ENCODE results near the gene SBSN. TPM values are rescaled to one million over a fixed set of nuclear protein-coding genes. Genes with fewer than 3 reads are reported as not detected.

SBSN gene
- total and polyA plus RNA-seq, 2 experiments from 2014 or later: 3.2 to 7.9 TPM

- Histone ChIP-seq H3K27me3 (replicated peaks; ENCODE audit: insufficient read depth) (no peaks in the 10 kb centered on the region), H4K20me1 (ENCODE audit: insufficient read depth) (no peaks in the 10 kb centered on the region), H3K79me2 (ENCODE audit: insufficient read depth) (no peaks in the 10 kb centered on the region), H3K4me3 (peak overlapping the region; percentile 75; the same call in 1 of the 2 replicates), H3K9me2 (ENCODE audit: insufficient read depth) (no peaks in the 10 kb centered on the region), H3K4me2 (ENCODE audit: unreplicated experiment) (no peak overlapping the region), H3K9me3 (ENCODE audit: low read depth) (no peaks in the 10 kb centered on the region), H3K4me1 (ENCODE audit: insufficient read depth) (peaks cover 12% of the 10 kb centered on the region), H3K27ac (no peak overlapping the region), H3K36me3 (ENCODE audit: low read depth) (no peaks in the 10 kb centered on the region), H3F3A (ENCODE audit: insufficient read depth) (no peaks in the 10 kb centered on the region), H2AFZ (peak overlapping the region; percentile 92; the same call in 1 of the 2 replicates), H3K9ac (no peak overlapping the region)
- peak; percentile 38 for DNase-seq
- WGBS, 2 experiments (ENCODE audit: low coverage in 1 of 2, low lambda C conversion rate in 2 of 2, missing lambda C conversion rate in 2 of 2): 21 to 29% methylated on average over 12 of the region's 12 CpGs
- TF ChIP-seq EZH2 (IDR thresholded peaks at IDR 0.05; ENCODE audit: insufficient read depth, poor library complexity, severe bottlenecking) (no peak), EZH2phosphoT487 (IDR thresholded peaks at IDR 0.05; ENCODE audit: insufficient read depth, low read depth) (no peak)
- in situ Hi-C loops (cut with MboI): no loop called here
These were observed 19.0 kb downstream of the SBSN start for GRCh38 chr19:35509018-35509652.

- no peak overlapping the region for H3K4me2 ChIP-seq (ENCODE audit: unreplicated experiment)
- no peaks in the 10 kb centered on the region for H3K9me2 ChIP-seq (ENCODE audit: insufficient read depth)
- no peaks in the 10 kb centered on the region for H4K20me1 ChIP-seq (ENCODE audit: insufficient read depth)
- H3K4me3 ChIP-seq: no peak overlapping the region
- H3K9me3 ChIP-seq (ENCODE audit: low read depth): no peaks in the 10 kb centered on the region
- H3F3A ChIP-seq (ENCODE audit: insufficient read depth): no peaks in the 10 kb centered on the region
- WGBS, 2 experiments (ENCODE audit: low coverage in 1 of 2, low lambda C conversion rate in 2 of 2, missing lambda C conversion rate in 2 of 2): 73 to 82% methylated on average over 3 of the region's 3 CpGs
- no peak overlapping the region for H3K9ac ChIP-seq
- no peaks in the 10 kb centered on the region for H3K36me3 ChIP-seq (ENCODE audit: low read depth)
- TF ChIP-seq EZH2phosphoT487 (IDR thresholded peaks at IDR 0.05; ENCODE audit: insufficient read depth, low read depth) (no peak), EZH2 (IDR thresholded peaks at IDR 0.05; ENCODE audit: insufficient read depth, poor library complexity, severe bottlenecking) (no peak)
- peaks cover 8% of the 10 kb centered on the region; the same call in 1 of the 2 replicates for H3K4me1 ChIP-seq (ENCODE audit: insufficient read depth)
- H3K79me2 ChIP-seq (ENCODE audit: insufficient read depth): no peaks in the 10 kb centered on the region
- no peak overlapping the region for H3K27ac ChIP-seq
- no peak overlapping the region for H2AFZ ChIP-seq
- H3K27me3 ChIP-seq (replicated peaks; ENCODE audit: insufficient read depth): no peaks in the 10 kb centered on the region
- in situ Hi-C loops (cut with MboI): no loop called here
- DNase-seq: no peak
These were observed 20.0 kb downstream of the SBSN start for GRCh38 chr19:35508129-35508528.

GRCh38 chr19:35507561-35507960 lies 20.6 kb downstream of the SBSN start:
- no peak for DNase-seq
- Histone ChIP-seq H3K4me2 (ENCODE audit: unreplicated experiment) (no peak overlapping the region), H3F3A (ENCODE audit: insufficient read depth) (no peaks in the 10 kb centered on the region), H3K9me2 (ENCODE audit: insufficient read depth) (no peaks in the 10 kb centered on the region), H3K9me3 (ENCODE audit: low read depth) (no peaks in the 10 kb centered on the region), H3K27me3 (replicated peaks; ENCODE audit: insufficient read depth) (no peaks in the 10 kb centered on the region), H3K79me2 (ENCODE audit: insufficient read depth) (no peaks in the 10 kb centered on the region), H3K4me1 (ENCODE audit: insufficient read depth) (peaks cover 8% of the 10 kb centered on the region; the same call in 1 of the 2 replicates), H3K4me3 (no peak overlapping the region), H3K27ac (no peak overlapping the region), H2AFZ (no peak overlapping the region), H3K9ac (no peak overlapping the region), H3K36me3 (ENCODE audit: low read depth) (no peaks in the 10 kb centered on the region), H4K20me1 (ENCODE audit: insufficient read depth) (no peaks in the 10 kb centered on the region)
- in situ Hi-C loops (cut with MboI): no loop called here
- no peak for TF ChIP-seq EZH2 (IDR thresholded peaks at IDR 0.05; ENCODE audit: insufficient read depth, poor library complexity, severe bottlenecking)
- TF ChIP-seq EZH2phosphoT487 (IDR thresholded peaks at IDR 0.05; ENCODE audit: insufficient read depth, low read depth): no peak
- WGBS, 2 experiments (ENCODE audit: low coverage in 1 of 2, low lambda C conversion rate in 2 of 2, missing lambda C conversion rate in 2 of 2): 63 to 69% methylated on average over 11 of the region's 11 CpGs

- 48 to 58% methylated on average over 7 of the region's 7 CpGs for WGBS, 2 experiments (ENCODE audit: low coverage in 1 of 2, low lambda C conversion rate in 2 of 2, missing lambda C conversion rate in 2 of 2)
These were observed 22.1 kb downstream of the SBSN start for GRCh38 chr19:35506011-35506410.

More at GRCh38 chr19:35506011-35506410, 22.1 kb downstream of the SBSN start:
- in situ Hi-C loops (cut with MboI): no loop called here
- Histone ChIP-seq H3K9me2 (ENCODE audit: insufficient read depth) (no peaks in the 10 kb centered on the region), H3K4me2 (ENCODE audit: unreplicated experiment) (no peak overlapping the region), H3K79me2 (ENCODE audit: insufficient read depth) (no peaks in the 10 kb centered on the region), H3K27ac (no peak overlapping the region), H3K4me3 (no peak overlapping the region), H2AFZ (no peak overlapping the region), H4K20me1 (ENCODE audit: insufficient read depth) (no peaks in the 10 kb centered on the region), H3K9me3 (ENCODE audit: low read depth) (no peaks in the 10 kb centered on the region), H3K36me3 (ENCODE audit: low read depth) (no peaks in the 10 kb centered on the region), H3F3A (ENCODE audit: insufficient read depth) (no peaks in the 10 kb centered on the region), H3K9ac (no peak overlapping the region), H3K27me3 (replicated peaks; ENCODE audit: insufficient read depth) (no peaks in the 10 kb centered on the region), H3K4me1 (ENCODE audit: insufficient read depth) (peaks cover 13% of the 10 kb centered on the region; the same call in 1 of the 2 replicates)
- TF ChIP-seq EZH2phosphoT487 (IDR thresholded peaks at IDR 0.05; ENCODE audit: insufficient read depth, low read depth) (no peak), EZH2 (IDR thresholded peaks at IDR 0.05; ENCODE audit: insufficient read depth, poor library complexity, severe bottlenecking) (no peak)
- DNase-seq: no peak

All from GM23248 (cell line).